B cell (primary cell): ENCODE measurements around the gene ZNF438. TPM values are rescaled to one million over a fixed set of nuclear protein-coding genes. Genes with fewer than 3 reads are reported as not detected.

Source experiments
- ATAC-seq: fragments of 200-7000 bp; cut with Tn5 transposase; one replicate; pipeline ENCODE4 v1.10.0; 2021; ENCODE audit warnings: low read depth, mild to moderate bottlenecking, moderate number of reproducible peaks, moderate library complexity
- CTCF ChIA-PET: fragments of 350-600 bp; sonication (Branson Sonifier 250); formaldehyde crosslinking; loops from one replicate; lab custom pipeline; 2021; ENCODE audit warnings: antibody characterized with exemption, inconsistent platforms; lab: Charles Lee
- POLR2A ChIA-PET: fragments of 350-600 bp; sonication (Branson Sonifier 250); formaldehyde crosslinking; loops from one replicate; lab custom pipeline; 2021; ENCODE audit warnings: antibody characterized with exemption; lab: Charles Lee
- DNase-seq: peaks from one replicate; pipeline ENCODE4 v3.0.0; 2013
- H2AFZ ChIP-seq: 2 replicates; pipeline ENCODE4 v1.6.1; 2012; ENCODE audit warnings: mild to moderate bottlenecking, low read depth, low read length; ENCODE audit not compliant: insufficient read depth, poor library complexity, severe bottlenecking
- H3K27ac ChIP-seq, 2 donors: 1 replicate in 1 of 2; 2 replicates in 1 of 2; pipeline ENCODE4 v1.5.1; 2012 to 2013; ENCODE audit warnings: low read length in 2 of 2, mild to moderate bottlenecking in 2 of 2, moderate library complexity in 1 of 2
- H3K27me3 ChIP-seq, 4 experiments: fragments of 200-600 bp in 1 of 4; sonication (generic) in 1 of 4; replicated peaks in 1 of 4; 1 replicate in 2 of 4; 2 replicates in 2 of 4; pipeline versions ENCODE4 v1.6.1 to v1.7.0; 2013 to 2016; ENCODE audit warnings: low read length in 3 of 4, mild to moderate bottlenecking in 2 of 4, mixed read lengths in 1 of 4, moderate library complexity in 1 of 4; ENCODE audit not compliant: insufficient read depth in 4 of 4, control insufficient read depth in 3 of 4; ENCODE audit errors: control extremely low read depth in 1 of 4
- H3K36me3 ChIP-seq, 2 experiments: replicated peaks in 1 of 2; 1 replicate in 1 of 2; 2 replicates in 1 of 2; pipeline versions ENCODE4 v1.6.1 to v1.7.1; 2013; ENCODE audit warnings: low read length in 1 of 2; ENCODE audit not compliant: insufficient read depth in 2 of 2, control insufficient read depth in 1 of 2; ENCODE audit errors: control extremely low read depth in 1 of 2, extremely low read depth in 1 of 2
- H3K4me1 ChIP-seq, 2 donors: fragments of 200-600 bp in 1 of 2; sonication (generic) in 1 of 2; 1 replicate in 1 of 2; 2 replicates in 1 of 2; pipeline versions ENCODE4 v1.5.1 to v1.6.1; 2013 to 2017; ENCODE audit warnings: low read length in 2 of 2; ENCODE audit not compliant: control insufficient read depth in 2 of 2, insufficient read depth in 2 of 2
- H3K4me2 ChIP-seq: replicated peaks from 2 replicates; pipeline ENCODE3; 2012; ENCODE audit warnings: mild to moderate bottlenecking, low read depth, low read length; ENCODE audit not compliant: poor library complexity, severe bottlenecking
- H3K4me3 ChIP-seq, 5 experiments: fragments of 200-600 bp in 1 of 5; sonication (generic) in 1 of 5; 1 replicate in 3 of 5; 2 replicates in 2 of 5; pipeline versions ENCODE4 v1.5.1 to v1.7.0; 2011 to 2016; ENCODE audit warnings: low read length in 4 of 5, mild to moderate bottlenecking in 4 of 5, low read depth in 2 of 5, control low read depth in 1 of 5, moderate library complexity in 1 of 5; ENCODE audit not compliant: insufficient read depth in 1 of 5; ENCODE audit errors: control extremely low read depth in 1 of 5, extremely low read depth in 1 of 5
- H3K79me2 ChIP-seq: fragments of 200-600 bp; sonication (generic); one replicate; pipeline ENCODE4 v1.6.0; 2016; ENCODE audit warnings: low read length; ENCODE audit not compliant: control insufficient read depth, insufficient read depth
- H3K9ac ChIP-seq: fragments of 200-600 bp; sonication (generic); 2 replicates; pipeline ENCODE4 v1.6.1; 2017; ENCODE audit warnings: mild to moderate bottlenecking, low read length, moderate library complexity
- H3K9me3 ChIP-seq, 3 donors: one replicate each; pipeline versions ENCODE4 v1.6.1 to v1.7.1; 2013; ENCODE audit warnings: low read length in 2 of 3; ENCODE audit not compliant: control insufficient read depth in 2 of 3, insufficient read depth in 1 of 3; ENCODE audit errors: control extremely low read depth in 1 of 3
- H4K20me1 ChIP-seq: 2 replicates; pipeline ENCODE4 v1.6.0; 2012; ENCODE audit warnings: mild to moderate bottlenecking, low read length; ENCODE audit not compliant: insufficient read depth, control insufficient read depth, poor library complexity, severe bottlenecking
- H3K27ac Mint-ChIP-seq: one replicate; pipeline ENCODE4 v1.8.0; 2021; ENCODE audit warnings: mixed read lengths
- H3K27me3 Mint-ChIP-seq: one replicate; pipeline ENCODE4 v1.8.0; 2021; ENCODE audit warnings: mixed read lengths
- H3K4me1 Mint-ChIP-seq: one replicate; pipeline ENCODE4 v1.8.0; 2021; ENCODE audit warnings: mixed read lengths
- H3K4me3 Mint-ChIP-seq: one replicate; pipeline ENCODE4 v1.8.0; 2021; ENCODE audit warnings: mixed read lengths
- H3K9me3 Mint-ChIP-seq: one replicate; pipeline ENCODE4 v1.8.0; 2022; ENCODE audit warnings: mixed read lengths; ENCODE audit not compliant: insufficient read depth
- EZH2 ChIP-seq: IDR thresholded peaks from 2 replicates; pipeline ENCODE4 v1.6.1; 2012; ENCODE audit warnings: borderline replicate concordance, low read depth, mild to moderate bottlenecking, moderate library complexity, low read length; ENCODE audit not compliant: insufficient read depth, poor library complexity, severe bottlenecking
- WGBS: methylation state at CpG from one replicate; pipeline ENCODE4 v1.1.5; 2013; ENCODE audit warnings: missing lambda C conversion rate; ENCODE audit not compliant: insufficient coverage; 5-methylcytosine and 5-hydroxymethylcytosine counted together
- intact Hi-C: fragments of 100-400 bp; cut with micrococcal nuclease; formaldehyde crosslinking; loops from one replicate; pipeline ENCODE4 v1.10.0; 2022
- polyA plus RNA-seq: library from polyadenylated mRNA; depleted of rRNA; stranded (reverse); fragments of >200 nt; gene quantifications from 2 replicates; pipeline ENCODE4 v1.2.3, GENCODE V29; 2012
- total RNA-seq, 2 donors: library from RNA; stranded (reverse); fragments of 120-200 nt in 1 of 2; gene quantifications; 1 replicate in 1 of 2; 2 replicates in 1 of 2; pipeline versions ENCODE4 v1.2.3 to v1.2.4, GENCODE V29; 2013 to 2022
- TF ChIP-seq, protein P1 (sequence below): fragments of 200-600 bp; IDR thresholded peaks from one replicate; pipeline ENCODE4 v1.8.0; 2022; ENCODE audit warnings: antibody characterized with exemption, mild to moderate bottlenecking

Gene ZNF438
- total and polyA plus RNA-seq, 2 donors (not counting 1 experiment from before 2014, with no cell fraction given) = 2.0 to 3.7 TPM

DNA sequence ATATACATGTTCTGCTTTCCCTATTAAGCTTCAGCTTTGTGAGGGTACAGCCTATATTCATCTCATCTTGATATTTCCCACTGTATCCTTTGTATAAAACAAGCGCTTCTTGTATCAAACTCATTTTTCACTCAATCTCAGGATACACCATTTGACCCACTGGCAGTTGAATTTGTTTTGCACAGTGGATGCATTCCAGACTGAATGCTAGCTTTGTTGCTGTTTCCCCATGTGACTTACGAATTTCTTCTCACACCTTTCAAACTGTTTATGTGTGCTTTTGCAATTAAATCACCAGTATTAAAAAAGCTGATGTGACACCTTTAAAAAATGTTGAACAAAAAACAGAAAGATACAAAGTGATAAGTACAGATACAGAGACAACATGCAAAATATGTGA lies 180.9 kb downstream of the ZNF438 start:
- intact Hi-C loops = no loop called here
- H3K36me3 ChIP-seq = no peaks in the 10 kb centered on the region
- H3K9me3 ChIP-seq = no peaks in the 10 kb centered on the region
- H3K4me1 ChIP-seq = no peaks in the 10 kb centered on the region
- no peak for DNase-seq
- no peaks in the 10 kb centered on the region for H3K9me3 Mint-ChIP-seq
- WGBS = 100% methylated on average over 1 of the region's 2 CpGs
- H2AFZ ChIP-seq = no peak overlapping the region
- H3K27me3 Mint-ChIP-seq = no peaks in the 10 kb centered on the region
- H3K27me3 ChIP-seq = no peaks in the 10 kb centered on the region
- no peak for ATAC-seq
- no peaks in the 10 kb centered on the region for H3K79me2 ChIP-seq
- H3K4me3 Mint-ChIP-seq = no peak overlapping the region
- TF ChIP-seq EZH2 = no peak
- TF ChIP-seq, protein P1, sequence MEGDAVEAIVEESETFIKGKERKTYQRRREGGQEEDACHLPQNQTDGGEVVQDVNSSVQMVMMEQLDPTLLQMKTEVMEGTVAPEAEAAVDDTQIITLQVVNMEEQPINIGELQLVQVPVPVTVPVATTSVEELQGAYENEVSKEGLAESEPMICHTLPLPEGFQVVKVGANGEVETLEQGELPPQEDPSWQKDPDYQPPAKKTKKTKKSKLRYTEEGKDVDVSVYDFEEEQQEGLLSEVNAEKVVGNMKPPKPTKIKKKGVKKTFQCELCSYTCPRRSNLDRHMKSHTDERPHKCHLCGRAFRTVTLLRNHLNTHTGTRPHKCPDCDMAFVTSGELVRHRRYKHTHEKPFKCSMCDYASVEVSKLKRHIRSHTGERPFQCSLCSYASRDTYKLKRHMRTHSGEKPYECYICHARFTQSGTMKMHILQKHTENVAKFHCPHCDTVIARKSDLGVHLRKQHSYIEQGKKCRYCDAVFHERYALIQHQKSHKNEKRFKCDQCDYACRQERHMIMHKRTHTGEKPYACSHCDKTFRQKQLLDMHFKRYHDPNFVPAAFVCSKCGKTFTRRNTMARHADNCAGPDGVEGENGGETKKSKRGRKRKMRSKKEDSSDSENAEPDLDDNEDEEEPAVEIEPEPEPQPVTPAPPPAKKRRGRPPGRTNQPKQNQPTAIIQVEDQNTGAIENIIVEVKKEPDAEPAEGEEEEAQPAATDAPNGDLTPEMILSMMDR = no peak
- no peak overlapping the region for H3K9ac ChIP-seq
- H3K4me2 ChIP-seq = no peak overlapping the region
- no peak overlapping the region for H3K4me3 ChIP-seq
- H4K20me1 ChIP-seq = no peaks in the 10 kb centered on the region
- ChIA-PET CTCF (no interaction called here), POLR2A (no interaction called here)
- no peak overlapping the region for H3K27ac Mint-ChIP-seq
- H3K4me1 Mint-ChIP-seq = no peaks in the 10 kb centered on the region
- H3K27ac ChIP-seq = no peak overlapping the region

GRCh38 chr10:30849231-30850035 lies 182.2 kb downstream of the ZNF438 start:
- H3K27ac ChIP-seq = no peak overlapping the region
- Mint-ChIP-seq H3K9me3 (no peaks in the 10 kb centered on the region), H3K4me1 (no peaks in the 10 kb centered on the region), H3K27ac (no peak overlapping the region), H3K4me3 (no peak overlapping the region), H3K27me3 (no peaks in the 10 kb centered on the region)
- H3K27me3 ChIP-seq = no peaks in the 10 kb centered on the region
- H3K4me1 ChIP-seq = no peaks in the 10 kb centered on the region
- no peak overlapping the region for H3K4me3 ChIP-seq
- no peak overlapping the region for H3K4me2 ChIP-seq
- ChIA-PET CTCF (no interaction called here), POLR2A (no interaction called here)
- DNase-seq (no peak), ATAC-seq (no peak)
- intact Hi-C loops = no loop called here
- H3K36me3 ChIP-seq = no peaks in the 10 kb centered on the region
- no peaks in the 10 kb centered on the region for H3K79me2 ChIP-seq
- 100% methylated on average over 1 of the region's 3 CpGs for WGBS
- no peaks in the 10 kb centered on the region for H3K9me3 ChIP-seq
- H3K9ac ChIP-seq = no peak overlapping the region
- H4K20me1 ChIP-seq = no peaks in the 10 kb centered on the region
- H2AFZ ChIP-seq = no peak overlapping the region
- TF ChIP-seq, protein P1 = no peak
- no peak for TF ChIP-seq EZH2
